HG03196 (cell line): ENCODE data around the gene CD44.

Source experiments
- ATAC-seq: cut with Tn5 transposase; IDR thresholded peaks from one replicate; pipeline ENCODE4 v1.9.1; 2021; ENCODE audit not compliant: unreplicated experiment

CD44 gene

DNA sequence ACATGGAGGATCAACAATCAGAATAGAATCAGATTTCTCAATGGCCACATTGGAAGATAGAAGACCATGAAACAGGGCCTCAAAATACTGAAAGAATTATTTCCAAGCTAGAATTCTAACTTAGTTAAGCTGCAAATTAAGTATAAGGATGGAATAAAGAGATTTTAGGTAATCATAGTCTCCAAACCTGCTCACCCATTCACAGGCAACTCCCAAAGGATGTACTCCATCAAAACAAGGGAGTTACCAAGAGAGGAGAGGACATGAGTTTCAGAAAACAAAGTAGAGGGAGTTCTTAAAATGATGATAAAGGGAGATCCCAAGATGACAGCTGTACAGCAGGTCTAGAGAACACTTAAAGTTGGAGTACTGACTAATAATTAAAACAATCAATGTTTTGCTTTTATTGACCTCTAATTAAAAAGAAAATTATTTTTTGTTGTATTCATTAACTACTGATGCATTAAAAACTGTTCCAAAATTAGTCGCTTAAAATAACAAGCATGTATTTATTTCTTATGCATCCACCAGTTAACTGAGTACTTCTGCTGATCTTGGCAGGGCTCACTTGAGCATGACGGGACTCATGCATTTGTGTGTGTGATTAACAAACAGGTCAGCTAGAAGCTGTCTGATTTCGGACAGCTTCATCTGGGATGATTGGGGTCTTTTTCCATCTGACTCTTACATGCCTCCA lies 95.6 kb downstream of the CD44 start:
- no peak for ATAC-seq

DNA sequence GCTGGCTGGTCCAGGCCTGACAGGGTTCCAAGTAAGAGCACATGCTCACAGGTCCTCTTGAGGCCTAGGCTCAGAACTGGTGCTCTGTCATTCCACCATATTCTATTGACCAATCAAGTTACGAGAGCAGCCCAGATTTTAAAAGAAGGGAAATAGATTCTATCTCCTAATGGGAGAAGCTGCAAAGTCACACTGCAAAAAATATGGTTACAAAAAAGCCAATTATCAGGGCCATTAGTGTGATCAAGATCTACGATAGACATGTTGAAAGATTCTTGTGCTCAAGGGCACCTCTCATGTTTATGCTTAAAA lies 96.1 kb downstream of the CD44 start:
- no peak for ATAC-seq

DNA sequence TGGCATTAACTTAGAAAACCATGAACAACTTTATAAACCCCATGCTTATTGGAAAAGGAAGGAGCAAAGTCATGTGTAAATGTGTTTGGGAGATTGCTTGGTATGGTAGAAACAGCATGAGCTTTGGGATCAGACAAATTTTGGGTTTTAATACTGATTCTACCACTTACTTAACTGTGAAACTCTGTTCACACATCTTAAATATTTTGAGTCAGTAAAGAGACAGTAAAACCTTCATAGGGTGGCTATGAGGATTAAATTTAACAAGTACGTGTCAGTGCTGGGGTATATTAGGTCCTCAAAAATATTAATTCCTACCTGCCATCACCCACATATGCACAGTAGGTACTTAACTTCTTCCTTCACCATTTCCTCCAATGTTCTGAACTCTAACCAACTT lies 96.5 kb downstream of the CD44 start:
- no peak for ATAC-seq

DNA sequence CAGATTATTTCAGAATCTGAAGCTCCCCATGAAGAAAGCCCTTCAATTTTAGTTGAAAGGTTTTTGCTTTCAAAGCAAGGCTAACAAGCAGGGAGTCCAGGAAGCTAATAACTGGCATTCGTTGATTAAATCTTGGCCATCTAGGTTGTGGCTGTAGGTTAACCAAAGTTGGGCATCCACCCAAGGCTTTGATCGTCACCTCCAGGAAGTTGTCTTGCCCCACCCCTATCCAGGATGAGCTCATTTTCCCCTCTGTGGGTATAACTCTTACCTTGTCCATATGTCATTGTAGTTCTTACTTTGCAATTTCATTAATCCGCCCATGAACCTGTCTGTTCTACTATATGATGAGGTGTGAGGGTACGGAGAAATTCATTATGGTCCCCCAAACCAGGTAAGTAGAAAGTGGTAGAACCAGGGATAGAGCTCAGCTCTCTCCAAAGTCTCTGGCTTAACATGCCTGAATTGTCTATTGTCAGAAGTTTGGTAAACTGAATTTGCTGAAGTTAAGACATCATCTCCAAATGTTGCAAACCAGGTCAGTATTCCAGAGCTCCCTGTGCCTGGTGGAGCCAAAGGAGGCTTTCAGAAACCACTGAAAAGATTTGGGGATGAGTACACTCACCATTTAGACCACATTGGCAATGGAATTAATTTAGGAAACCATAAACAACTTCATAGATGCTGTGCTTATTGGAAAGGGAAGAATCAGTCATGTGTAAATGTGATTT lies 97.1 kb downstream of the CD44 start:
- ATAC-seq: no peak

GRCh38 chr11:35236667-35237003 lies 97.7 kb downstream of the CD44 start:
- no peak for ATAC-seq

- ATAC-seq: no peak
Observed at GRCh38 chr11:35237351-35237750, 98.4 kb downstream of the CD44 start.

GRCh38 chr11:35237860-35238715 lies 99.1 kb downstream of the CD44 start:
- ATAC-seq: no peak

DNA sequence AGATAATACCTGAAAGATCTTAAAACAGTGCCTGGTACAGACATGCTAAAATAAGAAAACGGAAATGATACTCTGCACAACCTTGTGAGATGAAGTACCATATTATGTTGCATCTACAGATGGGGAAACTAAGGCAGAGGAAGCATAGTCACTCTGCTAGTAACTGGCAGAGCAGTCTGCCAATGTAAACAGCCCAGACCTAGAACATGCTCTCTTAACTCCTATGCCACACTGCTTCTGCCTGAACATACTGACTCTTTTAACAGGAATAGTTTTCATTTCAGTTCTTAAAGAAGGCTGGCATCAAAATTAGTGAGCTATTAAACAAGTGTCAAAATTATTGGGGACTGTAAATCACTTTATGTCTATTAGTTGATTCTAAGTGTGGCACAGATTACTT lies 99.9 kb downstream of the CD44 start:
- no peak for ATAC-seq

- ATAC-seq: no peak
Observed at GRCh38 chr11:35239471-35240075, 100.6 kb downstream of the CD44 start.

- no peak for ATAC-seq
Observed at GRCh38 chr11:35241083-35241482, 102.1 kb downstream of the CD44 start.

DNA sequence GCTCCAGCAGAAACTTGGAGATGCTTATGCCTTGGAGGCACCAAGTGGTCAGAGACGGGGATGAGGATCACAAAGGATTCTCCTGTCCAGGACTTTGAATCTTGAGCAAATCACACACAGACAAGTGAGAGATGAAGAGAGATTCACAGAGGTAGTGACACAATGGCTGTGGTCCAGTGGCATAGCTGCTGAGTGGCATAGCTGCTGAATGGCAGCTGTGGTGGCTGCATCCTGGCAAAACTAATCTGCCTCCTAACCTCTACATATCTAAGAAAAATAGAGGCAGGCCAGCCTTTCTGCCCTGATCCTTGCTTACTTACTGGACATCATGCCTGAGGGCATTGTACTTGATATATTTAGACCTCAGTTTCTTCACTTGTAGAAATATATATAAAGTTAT lies 102.6 kb downstream of the CD44 start:
- ATAC-seq: no peak

- ATAC-seq: no peak
Observed at GRCh38 chr11:35242412-35243242, 103.7 kb downstream of the CD44 start.

DNA sequence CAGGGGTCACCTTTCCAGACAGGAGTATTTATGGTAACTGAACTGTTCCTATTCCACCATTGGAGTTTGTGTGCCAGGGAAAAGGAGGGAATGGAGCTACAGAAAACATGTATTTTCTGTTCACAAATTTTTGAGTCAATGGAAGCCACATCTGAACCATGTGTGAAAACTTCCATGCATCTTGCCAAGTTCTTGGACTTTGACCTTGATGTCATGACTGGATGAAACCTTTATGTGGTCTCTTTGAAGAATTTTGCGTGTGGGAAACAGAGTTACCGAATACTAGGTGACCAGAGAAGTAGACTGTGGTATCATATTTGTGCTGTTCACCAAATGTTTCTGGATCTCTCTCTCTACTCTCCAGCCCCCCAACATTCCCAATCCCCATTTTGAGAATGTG lies 104.8 kb downstream of the CD44 start:
- ATAC-seq: no peak

DNA sequence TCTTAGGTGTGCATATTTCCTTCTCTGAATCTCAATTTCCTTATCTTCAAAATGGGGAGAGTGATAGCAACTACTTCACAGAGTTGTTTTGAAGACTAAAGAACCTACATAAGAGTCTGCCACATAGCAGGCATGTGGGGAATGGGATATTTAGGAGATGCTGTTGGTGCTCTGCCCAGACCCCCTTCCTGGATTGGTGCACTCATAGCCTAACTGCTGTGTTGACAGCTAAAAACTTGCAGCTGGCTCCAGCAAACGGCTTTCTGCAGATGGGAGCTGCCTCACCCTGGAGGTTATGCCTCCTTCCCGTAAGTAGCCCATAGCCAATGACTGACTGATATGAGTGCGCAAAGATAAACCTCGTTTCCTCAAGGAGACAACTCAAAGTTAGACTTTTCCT lies 106.1 kb downstream of the CD44 start:
- ATAC-seq: no peak

- no peak for ATAC-seq
Observed at GRCh38 chr11:35245786-35246185, 106.8 kb downstream of the CD44 start.

DNA sequence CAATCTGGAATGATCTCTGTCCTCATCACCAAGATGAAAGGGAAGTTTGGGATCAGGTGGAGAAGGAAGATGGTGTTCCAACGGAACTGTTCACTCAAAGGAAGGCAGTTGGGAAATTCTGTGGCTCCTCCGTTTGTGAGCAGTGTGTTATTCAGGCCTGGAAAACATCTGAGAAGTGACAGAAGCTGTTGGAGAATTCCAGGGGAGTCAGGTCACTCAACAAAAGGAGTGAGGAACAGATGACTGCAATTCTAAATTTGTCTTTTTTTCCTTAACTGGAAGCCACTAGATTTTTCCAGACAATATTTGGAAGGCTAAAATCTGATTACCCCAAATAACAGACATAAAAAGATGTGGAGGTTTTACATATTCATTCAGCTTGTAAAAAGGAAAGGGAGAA lies 107.8 kb downstream of the CD44 start:
- no peak for ATAC-seq

DNA sequence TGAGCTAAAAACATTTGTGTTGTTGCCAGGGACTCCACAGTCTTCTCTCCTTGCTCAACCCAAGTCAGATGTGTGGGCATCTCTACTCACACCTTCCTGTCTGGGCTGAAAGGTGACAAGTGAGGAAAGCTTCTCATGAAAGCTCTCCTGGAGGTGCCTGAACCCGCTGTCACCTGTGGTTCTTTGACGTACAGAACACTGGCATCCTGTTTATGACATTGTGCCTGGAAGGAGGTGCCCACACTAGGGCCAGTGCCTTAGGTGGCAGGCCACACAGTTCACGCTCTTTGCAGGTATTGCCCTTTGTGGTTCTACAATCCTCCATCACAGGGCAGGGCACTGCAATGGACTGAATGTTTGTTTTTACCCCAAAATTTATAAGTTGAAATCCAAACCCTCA lies 108.5 kb downstream of the CD44 start:
- ATAC-seq: no peak

- no peak for ATAC-seq
Observed at GRCh38 chr11:35247863-35248262, 108.9 kb downstream of the CD44 start.

GRCh38 chr11:35248558-35249323 lies 109.8 kb downstream of the CD44 start:
- no peak for ATAC-seq

DNA sequence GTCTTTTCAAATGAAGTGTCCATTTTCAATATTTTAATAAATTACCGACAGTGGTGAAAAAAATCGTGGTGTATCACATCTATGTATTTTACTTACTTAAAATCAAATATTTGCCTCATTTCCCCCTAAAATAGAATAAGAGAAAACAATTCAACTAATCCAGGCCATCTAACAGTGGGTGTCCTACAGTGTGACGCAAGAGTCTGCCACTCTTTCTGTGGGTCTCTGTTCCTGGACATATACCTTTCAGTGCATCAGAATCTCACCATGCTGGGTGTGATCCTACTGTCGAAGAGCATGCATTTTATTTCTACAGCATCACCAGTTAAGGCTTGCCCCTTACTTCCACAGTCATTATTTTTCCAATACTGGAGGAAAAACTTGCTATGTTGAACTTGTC lies 111.2 kb downstream of the CD44 start:
- ATAC-seq: no peak
